ENCODE results near the gene SUCLG1. TPM values are rescaled to one million over a fixed set of nuclear protein-coding genes. Genes with fewer than 3 reads are reported as not detected.

SUCLG1 gene
- total RNA-seq, result 10 to 100 TPM; 66.2 to 66.3 TPM

DNA sequence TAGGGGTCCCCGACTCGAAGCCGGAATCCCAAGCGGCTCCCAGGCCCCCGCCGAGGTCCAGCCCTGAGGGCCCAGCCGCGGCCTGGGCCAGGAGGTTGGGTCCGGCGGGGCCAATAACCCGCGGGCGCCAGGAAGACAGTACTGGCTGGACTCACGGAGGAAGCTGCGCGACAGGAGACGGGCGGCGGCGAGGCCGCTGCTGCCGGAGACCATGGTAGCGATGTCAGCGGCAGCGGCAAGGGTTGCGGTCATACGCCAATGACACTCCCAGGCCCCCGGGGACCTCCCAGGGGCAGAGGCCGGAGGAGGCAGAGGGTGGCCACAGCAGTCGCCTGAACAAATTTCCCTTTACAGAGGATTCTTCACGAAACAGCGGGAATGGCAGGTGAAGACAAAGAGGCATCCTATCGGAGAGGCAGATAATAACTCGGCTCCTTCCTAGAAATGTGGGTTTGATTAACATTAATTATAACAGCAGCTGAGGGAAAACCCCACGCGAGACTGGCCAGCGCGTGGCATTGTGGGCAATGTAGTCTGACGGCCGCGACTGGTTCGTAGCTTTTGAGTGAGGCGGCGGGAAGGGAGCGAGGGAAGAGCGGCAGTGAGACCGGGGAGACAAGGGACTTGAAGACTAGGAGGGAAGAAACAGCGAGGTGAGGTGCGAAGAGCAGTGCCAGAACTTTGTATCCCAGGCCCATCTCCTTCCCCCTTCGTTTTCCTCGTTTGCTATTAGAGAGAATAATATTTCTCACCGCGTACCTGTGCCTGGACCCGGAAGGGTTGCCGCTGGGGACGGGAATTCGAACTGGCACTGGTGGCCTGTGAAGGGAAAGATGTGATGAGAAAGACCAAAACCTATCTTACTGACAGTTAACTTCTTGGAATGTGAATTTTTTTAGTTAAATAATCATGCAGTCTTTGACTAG is at the start of gene SUCLG1:
TSS of gene SUCLG1 (minus strand) at position 263 of the 926 bp plus-strand sequence. CDS start at position 252, 11 bp downstream.
- Mint-ChIP-seq H3K4me1 (peaks cover 38% of the 10 kb centered on the region), H3K9me3 (no peaks in the 10 kb centered on the region), H3K27ac (peak within 1 kb of the TSS; percentile 95), H3K36me3 (peaks cover 18% of the 10 kb centered on the region), H3K4me3 (peak within 1 kb of the TSS; percentile 97), H3K27me3 (no peaks in the 10 kb centered on the region)
- peak; percentile 96 for ATAC-seq (ENCODE audit: low read depth)
- POLR2A ChIA-PET, result interaction anchor here (1.0 to 1.7 kb wide), 4 partner anchors 423 to 481 kb away, joined by 3 to 6 read pairs (median 4); no protein-coding TSS in a partner anchor
- DNase-seq, result peak; percentile 86

GRCh38 chr2:84498150-84498799 is 39.2 kb upstream of the SUCLG1 start:
- Mint-ChIP-seq H3K9me3 (peaks cover 5% of the 10 kb centered on the region), H3K36me3 (no peaks in the 10 kb centered on the region), H3K4me3 (no peak overlapping the region), H3K4me1 (peaks cover 8% of the 10 kb centered on the region), H3K27me3 (no peaks in the 10 kb centered on the region), H3K27ac (no peak overlapping the region)
- DNase-seq, result no peak
- POLR2A ChIA-PET, result interaction anchor here (1.0 to 1.4 kb wide), 3 partner anchors 133 to 427 kb away, joined by 3 read pairs; no protein-coding TSS in a partner anchor
- ATAC-seq (ENCODE audit: low read depth), result no peak

DNA sequence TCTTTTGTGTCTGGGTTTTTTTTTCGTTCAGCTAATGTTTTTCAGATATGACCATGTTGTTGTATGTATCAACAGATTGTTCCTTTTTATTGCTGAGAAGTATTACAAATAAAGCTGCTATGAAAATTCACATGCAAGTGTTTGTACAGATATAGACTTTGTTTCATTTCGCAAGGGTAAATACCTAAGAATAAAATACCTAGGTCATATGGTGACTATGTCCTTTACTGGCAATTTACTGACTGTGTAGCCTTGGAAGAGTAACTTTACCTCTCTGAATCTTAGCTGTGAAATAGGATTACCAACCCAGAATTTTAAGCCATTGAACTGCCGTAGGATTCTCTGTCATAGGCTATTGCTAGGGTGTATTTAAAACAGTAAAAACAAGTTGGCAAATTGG is 38.2 kb upstream of the SUCLG1 start:
- DNase-seq, result no peak
- no peaks in the 10 kb centered on the region for H3K27me3 Mint-ChIP-seq
- H3K4me1 Mint-ChIP-seq, result peaks cover 8% of the 10 kb centered on the region
- no peak overlapping the region for H3K4me3 Mint-ChIP-seq
- ATAC-seq (ENCODE audit: low read depth), result no peak
- H3K36me3 Mint-ChIP-seq, result no peaks in the 10 kb centered on the region
- POLR2A ChIA-PET, result interaction anchor here (1.0 to 1.4 kb wide), 3 partner anchors 134 to 428 kb away, joined by 3 read pairs; no protein-coding TSS in a partner anchor
- peaks cover 3% of the 10 kb centered on the region for H3K9me3 Mint-ChIP-seq
- H3K27ac Mint-ChIP-seq, result no peak overlapping the region

DNA sequence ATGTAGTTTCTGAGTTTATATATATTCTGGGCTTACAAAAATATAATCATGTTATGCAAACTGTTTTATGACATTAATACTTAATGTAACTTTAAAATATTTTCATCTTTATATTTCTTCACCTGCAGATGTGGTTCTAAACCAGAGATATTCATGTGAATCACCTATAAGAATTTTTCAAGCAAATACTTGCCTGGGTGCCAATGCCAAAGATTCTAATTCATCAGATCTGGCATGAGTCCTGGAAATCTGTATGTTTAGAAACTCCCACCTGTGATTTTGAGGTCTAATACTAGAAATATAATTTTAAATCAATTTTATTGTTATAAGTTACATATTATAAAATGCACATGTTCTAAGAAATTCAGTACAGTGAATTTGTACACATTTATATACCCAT is 37.3 kb upstream of the SUCLG1 start:
- peaks cover 2% of the 10 kb centered on the region for H3K9me3 Mint-ChIP-seq

GRCh38 chr2:84495539-84496146 is 36.6 kb upstream of the SUCLG1 start:
- POLR2A ChIA-PET, result no interaction called here
- Mint-ChIP-seq H3K27me3 (no peaks in the 10 kb centered on the region), H3K4me3 (no peak overlapping the region)

More for the DNA sequence above, 37.3 kb upstream of the SUCLG1 start:
- Mint-ChIP-seq H3K27me3 (no peaks in the 10 kb centered on the region), H3K36me3 (no peaks in the 10 kb centered on the region), H3K27ac (no peak overlapping the region), H3K4me1 (peaks cover 8% of the 10 kb centered on the region), H3K4me3 (no peak overlapping the region)
- POLR2A ChIA-PET, result no interaction called here
- ATAC-seq (ENCODE audit: low read depth), result no peak
- no peak for DNase-seq

DNA sequence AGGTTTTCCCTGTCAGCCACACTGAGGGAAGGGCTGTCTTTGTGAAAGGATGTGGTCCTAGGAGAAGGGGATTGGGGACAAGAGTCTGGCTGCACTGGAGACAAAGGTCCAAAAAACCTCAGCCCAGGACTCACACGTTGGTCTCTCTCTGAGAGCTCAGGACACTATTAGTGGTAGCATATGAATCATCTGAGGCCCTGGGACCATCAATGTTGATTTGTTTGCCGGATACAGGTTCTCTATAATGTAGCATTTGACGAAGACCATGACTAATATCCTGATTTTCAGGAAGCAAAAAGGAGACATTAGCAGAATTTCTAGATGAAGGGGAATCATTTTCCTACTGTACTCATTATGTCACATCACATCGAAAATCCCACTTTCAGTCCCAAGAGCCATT is 35.0 kb upstream of the SUCLG1 start:
- Mint-ChIP-seq H3K27me3 (no peaks in the 10 kb centered on the region), H3K4me1 (peaks cover 6% of the 10 kb centered on the region), H3K9me3 (no peaks in the 10 kb centered on the region), H3K4me3 (no peak overlapping the region), H3K36me3 (no peaks in the 10 kb centered on the region), H3K27ac (no peak overlapping the region)
- ATAC-seq (ENCODE audit: low read depth), result no peak
- DNase-seq, result no peak
- POLR2A ChIA-PET, result interaction anchor here (0.8 kb wide), 1 partner anchor 31 kb away, joined by 3 read pairs; no protein-coding TSS in a partner anchor

More at GRCh38 chr2:84495539-84496146, 36.6 kb upstream of the SUCLG1 start:
- peak; percentile 87 for ATAC-seq (ENCODE audit: low read depth)
- peaks cover 2% of the 10 kb centered on the region for H3K9me3 Mint-ChIP-seq
- DNase-seq, result no peak
- peaks cover 8% of the 10 kb centered on the region for H3K4me1 Mint-ChIP-seq
- H3K27ac Mint-ChIP-seq, result peak overlapping the region; percentile 17
- no peaks in the 10 kb centered on the region for H3K36me3 Mint-ChIP-seq

DNA sequence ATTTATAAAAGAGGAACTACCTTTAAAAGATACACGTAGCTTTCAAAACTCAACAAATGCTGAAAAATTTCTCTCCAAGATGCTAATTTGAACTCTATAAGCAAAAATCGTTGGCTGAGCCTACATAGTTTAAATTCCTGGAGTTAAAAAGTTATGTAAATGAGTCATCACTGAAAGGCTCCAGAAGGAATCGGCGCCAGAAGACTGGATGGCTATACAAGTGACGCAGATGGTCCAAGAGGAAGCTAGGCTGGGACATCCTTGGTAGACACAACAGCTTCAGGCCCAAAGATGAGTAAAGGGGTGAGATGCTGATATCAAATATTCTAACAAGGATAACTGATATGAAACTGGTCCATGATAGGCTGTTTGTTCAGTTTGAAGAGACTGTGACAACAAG is 34.4 kb upstream of the SUCLG1 start:
- DNase-seq, result no peak
- Mint-ChIP-seq H3K27ac (no peak overlapping the region), H3K4me3 (no peak overlapping the region), H3K27me3 (no peaks in the 10 kb centered on the region), H3K36me3 (no peaks in the 10 kb centered on the region), H3K4me1 (peaks cover 5% of the 10 kb centered on the region), H3K9me3 (no peaks in the 10 kb centered on the region)
- POLR2A ChIA-PET, result interaction anchor here (0.8 kb wide), 1 partner anchor 30 kb away, joined by 3 read pairs; no protein-coding TSS in a partner anchor
- no peak for ATAC-seq (ENCODE audit: low read depth)

DNA sequence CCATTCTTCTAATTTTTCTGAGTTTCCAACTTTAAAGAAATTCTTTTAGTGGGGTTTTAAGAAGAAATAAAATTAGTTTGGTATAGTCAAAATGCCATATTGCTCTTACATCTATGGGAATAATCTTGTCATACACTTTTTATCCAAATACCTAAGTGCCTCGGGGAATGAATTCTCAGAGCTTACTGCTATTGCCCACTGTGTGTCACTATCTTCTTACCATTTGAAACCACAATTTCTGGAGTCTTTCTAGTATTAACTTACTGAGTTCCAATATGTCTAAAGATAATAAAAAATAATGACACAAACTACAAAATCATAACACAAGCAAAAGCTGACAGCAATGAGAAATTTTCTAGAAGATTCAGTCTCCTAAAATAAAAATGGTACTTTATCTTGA is 33.5 kb upstream of the SUCLG1 start:
- Mint-ChIP-seq H3K4me1 (peaks cover 5% of the 10 kb centered on the region), H3K9me3 (no peaks in the 10 kb centered on the region), H3K27me3 (no peaks in the 10 kb centered on the region), H3K4me3 (no peak overlapping the region), H3K27ac (no peak overlapping the region), H3K36me3 (no peaks in the 10 kb centered on the region)
- POLR2A ChIA-PET, result no interaction called here
- DNase-seq, result no peak
- no peak for ATAC-seq (ENCODE audit: low read depth)

GRCh38 chr2:84491741-84492140 is 32.7 kb upstream of the SUCLG1 start:
- Mint-ChIP-seq H3K27ac (no peak overlapping the region), H3K4me1 (peaks cover 5% of the 10 kb centered on the region), H3K36me3 (no peaks in the 10 kb centered on the region), H3K9me3 (no peaks in the 10 kb centered on the region), H3K27me3 (no peaks in the 10 kb centered on the region), H3K4me3 (no peak overlapping the region)
- ATAC-seq (ENCODE audit: low read depth) (no peak), DNase-seq (no peak)
- POLR2A ChIA-PET, result no interaction called here

DNA sequence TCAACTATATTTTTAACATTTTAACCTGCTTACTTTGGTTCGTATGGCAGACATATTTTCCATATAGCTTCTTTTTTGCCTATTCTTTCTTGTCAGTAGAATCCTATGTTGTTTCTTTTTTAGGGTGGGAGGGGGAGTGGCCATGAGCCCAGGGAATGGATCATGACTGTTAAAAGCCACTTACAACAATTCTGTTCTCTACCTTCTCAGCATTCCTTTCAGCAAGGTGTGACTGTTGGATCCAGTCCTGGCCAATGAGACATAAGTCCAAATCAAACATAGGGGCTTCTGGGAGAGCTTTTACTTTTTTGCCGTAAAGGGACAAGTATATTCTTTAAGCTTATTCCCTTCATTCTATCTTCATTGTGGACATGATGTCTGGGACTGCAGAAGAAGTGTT is 32.2 kb upstream of the SUCLG1 start:
- ATAC-seq (ENCODE audit: low read depth), result no peak
- Mint-ChIP-seq H3K9me3 (no peaks in the 10 kb centered on the region), H3K4me1 (peaks cover 5% of the 10 kb centered on the region), H3K36me3 (no peaks in the 10 kb centered on the region), H3K4me3 (no peak overlapping the region), H3K27me3 (no peaks in the 10 kb centered on the region), H3K27ac (no peak overlapping the region)
- DNase-seq, result no peak
- POLR2A ChIA-PET, result no interaction called here

GRCh38 chr2:84487298-84487996 is 28.4 kb upstream of the SUCLG1 start:
- H3K4me1 Mint-ChIP-seq, result peaks cover 1% of the 10 kb centered on the region
- no peak for DNase-seq
- no peaks in the 10 kb centered on the region for H3K9me3 Mint-ChIP-seq
- no peak overlapping the region for H3K4me3 Mint-ChIP-seq
- no peaks in the 10 kb centered on the region for H3K27me3 Mint-ChIP-seq
- no peak overlapping the region for H3K27ac Mint-ChIP-seq
- H3K36me3 Mint-ChIP-seq, result no peaks in the 10 kb centered on the region
- POLR2A ChIA-PET, result no interaction called here
- ATAC-seq (ENCODE audit: low read depth), result no peak

- DNase-seq (no peak), ATAC-seq (ENCODE audit: low read depth) (no peak)
- Mint-ChIP-seq H3K27me3 (no peaks in the 10 kb centered on the region), H3K4me3 (no peak overlapping the region), H3K36me3 (no peaks in the 10 kb centered on the region), H3K9me3 (no peaks in the 10 kb centered on the region), H3K27ac (no peak overlapping the region), H3K4me1 (peaks cover 9% of the 10 kb centered on the region)
- POLR2A ChIA-PET, result no interaction called here
Observed at GRCh38 chr2:84486441-84487115, 27.5 kb upstream of the SUCLG1 start.

Data from activated naive CD8-positive, alpha-beta T cell treated with anti-CD3 and anti-CD28 coated beads, Interleukin-2, amount 10 ng/mL, durations not matched to agents 7 days and 5 days (primary cell).